NCI-H510A treated with DMSO at 0.1 percent for 48 hours (cell line): ENCODE measurements around the gene SRF.
"Not testable (repeated sequence)": the region's sequence is repeated elsewhere in the genome, so short reads cannot be mapped to it uniquely, and the experiment has no call there.

Experiments used
- DNase-seq: peaks from one replicate; lab custom pipeline; 2025; lab: John Stamatoyannopoulos, UW

The SRF gene

GRCh38 chr6:43170931-43171706 lies at the start of gene SRF:
SRF (plus strand) TSS chr6:43171269; CDS start chr6:43171657, 388 bp downstream.
- peak; percentile 99 for DNase-seq

GRCh38 chr6:43122146-43122545 lies 48.9 kb upstream of the SRF start:
- DNase-seq: no peak

GRCh38 chr6:43123461-43124314 lies 47.4 kb upstream of the SRF start:
- DNase-seq: no peak

- DNase-seq: no peak
Observed at GRCh38 chr6:43124481-43124880, 46.6 kb upstream of the SRF start.

- no peak for DNase-seq
Observed at GRCh38 chr6:43125119-43125518, 46.0 kb upstream of the SRF start.

GRCh38 chr6:43125555-43125954 lies 45.5 kb upstream of the SRF start:
- DNase-seq: no peak

GRCh38 chr6:43127180-43127579 lies 43.9 kb upstream of the SRF start:
- no peak for DNase-seq

GRCh38 chr6:43127877-43128276 lies 43.2 kb upstream of the SRF start:
- DNase-seq: no peak

GRCh38 chr6:43128926-43129325 lies 42.1 kb upstream of the SRF start:
- DNase-seq: no peak

- DNase-seq: no peak
Observed at GRCh38 chr6:43129434-43130194, 41.5 kb upstream of the SRF start.

- DNase-seq: no peak
Observed at GRCh38 chr6:43130429-43130828, 40.6 kb upstream of the SRF start.

GRCh38 chr6:43131379-43131778 lies 39.7 kb upstream of the SRF start:
- DNase-seq: not testable (repeated sequence)

- DNase-seq: no peak
Observed at GRCh38 chr6:43138267-43138666, 32.8 kb upstream of the SRF start.

GRCh38 chr6:43139973-43140372 lies 31.1 kb upstream of the SRF start:
- DNase-seq: not testable (repeated sequence)

- DNase-seq: no peak
Observed at GRCh38 chr6:43141644-43142043, 29.4 kb upstream of the SRF start.

GRCh38 chr6:43142101-43142500 lies 29.0 kb upstream of the SRF start:
- DNase-seq: no peak

- peak; percentile 86 for DNase-seq
Observed at GRCh38 chr6:43143235-43144128, 27.6 kb upstream of the SRF start.

GRCh38 chr6:43144879-43145278 lies 26.2 kb upstream of the SRF start:
- DNase-seq: no peak

- DNase-seq: no peak
Observed at GRCh38 chr6:43146261-43146660, 24.8 kb upstream of the SRF start.

GRCh38 chr6:43146709-43147688 lies 24.1 kb upstream of the SRF start:
- no peak for DNase-seq
